ENCODE results near the gene CDC42EP5. TPM values are rescaled to one million over a fixed set of nuclear protein-coding genes. Genes with fewer than 3 reads are reported as not detected.
A peak's percentile ranks its signal among the peaks of the same experiment; 100 is the strongest.

CDC42EP5 gene
- total RNA-seq, 1 experiment from 2014 or later, result 11.5 TPM

- TF ChIP-seq ZNF532 (CRISPR knock-in tag; IDR thresholded peaks at IDR 0.05; ENCODE audit: borderline replicate concordance), result no peak
- peak; percentile 77; the same call in 1 of the 2 replicates for TF ChIP-seq TEAD4 (CRISPR knock-in tag; IDR thresholded peaks at IDR 0.05)
- TF ChIP-seq KAT7 (CRISPR knock-in tag; IDR thresholded peaks at IDR 0.05; ENCODE audit: borderline replicate concordance), result peak; percentile 93
- TF ChIP-seq AR (CRISPR knock-in tag; IDR thresholded peaks at IDR 0.05), result 0 out of 2 replicates have a peak, but pooled peaks have one; percentile 24
- no peak; the same call in none of the 2 replicates for TF ChIP-seq NFE2L1 (CRISPR knock-in tag; IDR thresholded peaks at IDR 0.05)
- TF ChIP-seq NFATC4 (CRISPR knock-in tag; IDR thresholded peaks at IDR 0.05), result peak; percentile 60
- no peak for TF ChIP-seq E2F4 (CRISPR knock-in tag; IDR thresholded peaks at IDR 0.05; ENCODE audit: borderline replicate concordance, low read depth)
- TF ChIP-seq MYBL2 (CRISPR knock-in tag; IDR thresholded peaks at IDR 0.05), result peak; percentile 94
- peak; percentile 86 for TF ChIP-seq FOXP4 (CRISPR knock-in tag; IDR thresholded peaks at IDR 0.05)
Measured at GRCh38 chr19:54462655-54463530, 10.2 kb downstream of the CDC42EP5 start (continued).

GRCh38 chr19:54462047-54462654 is 10.9 kb downstream of the CDC42EP5 start:
- H3K4me1 Mint-ChIP-seq, result peaks cover 7% of the 10 kb centered on the region
- peaks cover 18% of the 10 kb centered on the region for H3K27me3 Mint-ChIP-seq (ENCODE audit: low read depth)
- H3K4me3 Mint-ChIP-seq, result peak overlapping the region; percentile 58
- ATAC-seq (no peak), DNase-seq (ENCODE audit: low spot score) (no peak)
- POLR2A ChIA-PET, result interaction anchor here (1.1 kb wide), 1 partner anchor 13 kb away, joined by 7 read pairs; the partner anchor contains the start of gene LENG8
- H3K27ac Mint-ChIP-seq, result peak overlapping the region; percentile 44; the same call in 1 of the 2 replicates
- H3K36me3 Mint-ChIP-seq, result peaks cover 29% of the 10 kb centered on the region
- no peaks in the 10 kb centered on the region for H3K9me3 Mint-ChIP-seq
- TF ChIP-seq HMGA2 (CRISPR knock-in tag; IDR thresholded peaks at IDR 0.05) (no peak), ZNF416 (CRISPR knock-in tag; IDR thresholded peaks at IDR 0.05) (peak; percentile 7; the same call in 1 of the 2 replicates), ZNF281 (CRISPR knock-in tag; IDR thresholded peaks at IDR 0.05) (no peak)
- CTCF ChIA-PET, result interaction anchor here (0.6 to 2.6 kb wide), 10 partner anchors 12 to 1192 kb away, joined by 3 to 27 read pairs (median 4); partner anchors contain the start of genes LENG8 and U2AF2
